Purkinje cell (primary cell): ENCODE measurements around the gene UQCRH. TPM values are rescaled to one million over a fixed set of nuclear protein-coding genes. Genes with fewer than 3 reads are reported as not detected.

ENCODE experiments used
- polyA plus RNA-seq: library from polyadenylated mRNA; unstranded; fragments of >200 nt; fragmentation: Nextera tagmentation; gene quantifications from 2 replicates; pipeline ENCODE4 v1.2.1, GENCODE V29; 2014

UQCRH gene
- 2,548 and 2,787 TPM in 2 replicates for polyA plus RNA-seq

GRCh38 chr1:46303038-46303871 is at the start of gene UQCRH, which contains the start of gene LRRC41:
UQCRH (plus strand) TSS chr1:46303698; CDS start chr1:46303767, 69 bp downstream.
LRRC41 (minus strand) TSS chr1:46303616; CDS start chr1:46303322, 294 bp downstream.

GRCh38 chr1:46340404-46341221 is 37.1 kb downstream of the UQCRH start, which contains the start of gene NSUN4:
NSUN4 (plus strand) TSS chr1:46340807; CDS start chr1:46340827, 20 bp downstream.

Other genes starting within 250 kb of the UQCRH start
- 25.9 and 35.7 TPM in 2 replicates for gene PIK3R3, start 171.1 kb upstream of the UQCRH start, polyA plus RNA-seq
- gene TSPAN1, start 128.6 kb upstream of the UQCRH start, polyA plus RNA-seq = 0.78 TPM in 1 of 2 replicates, not detected in the other
- gene P3R3URF, start 127.2 kb upstream of the UQCRH start, polyA plus RNA-seq = not detected in 2 replicates
- gene POMGNT1, start 105.3 kb upstream of the UQCRH start, polyA plus RNA-seq = 32.9 and 62.7 TPM in 2 replicates
- gene LURAP1, start 100.4 kb upstream of the UQCRH start, polyA plus RNA-seq = 0.29 TPM in 1 of 2 replicates, not detected in the other
- gene RAD54L, start 55.9 kb upstream of the UQCRH start, polyA plus RNA-seq = not detected in 2 replicates
- gene LRRC41, start 82 bp upstream of the UQCRH start, polyA plus RNA-seq = 12.9 and 13.7 TPM in 2 replicates
- 5.8 and 6.8 TPM in 2 replicates for gene NSUN4, start 37.1 kb downstream of the UQCRH start, polyA plus RNA-seq
- gene FAAH, start 90.6 kb downstream of the UQCRH start, polyA plus RNA-seq = 8.6 and 8.9 TPM in 2 replicates
- not detected in 2 replicates for gene DMBX1, start 186.1 kb downstream of the UQCRH start, polyA plus RNA-seq
- gene KNCN, start 247.9 kb downstream of the UQCRH start, polyA plus RNA-seq = not detected in 2 replicates